Prostate gland (tissue), 2 donors: ENCODE measurements around the gene HSH2D. TPM values are rescaled to one million over a fixed set of nuclear protein-coding genes. Genes with fewer than 3 reads are reported as not detected.

Source experiments
- DNase-seq: peaks from one replicate; pipeline ENCODE4 v3.0.0-alpha.2; 2019; ENCODE audit warnings: low spot score
- H3K27ac ChIP-seq, 2 donors: fragments of 200-600 bp; sonication (generic); 2 replicates each; pipeline ENCODE4 v1.5.1; 2017 to 2019
- H3K27me3 ChIP-seq: fragments of 200-600 bp; sonication (generic); replicated peaks from 2 replicates; pipeline ENCODE4 v1.5.1; 2019; ENCODE audit not compliant: insufficient read depth
- H3K36me3 ChIP-seq, 2 donors: fragments of 200-600 bp; sonication (generic); 1 replicate in 1 of 2; 2 replicates in 1 of 2; pipeline versions ENCODE4 v1.5.1 to v1.8.1; 2017 to 2019
- H3K4me1 ChIP-seq: fragments of 200-600 bp; sonication (generic); replicated peaks from 2 replicates; pipeline ENCODE4 v1.5.1; 2019
- H3K4me3 ChIP-seq, 2 donors: fragments of 200-600 bp; sonication (generic); 2 replicates each; pipeline ENCODE4 v1.5.1; 2017 to 2019
- H3K9me3 ChIP-seq: fragments of 200-600 bp; sonication (generic); 2 replicates; pipeline ENCODE4 v1.5.1; 2017
- POLR2A ChIP-seq: fragments of 450-650 bp; IDR thresholded peaks from one replicate; pipeline ENCODE4 v1.6.1; 2016; ENCODE audit warnings: antibody characterized with exemption, mild to moderate bottlenecking
- POLR2AphosphoS5 ChIP-seq: sonication (generic); formaldehyde crosslinking; IDR thresholded peaks from one replicate; pipeline ENCODE4 v1.6.1; 2017; ENCODE audit warnings: antibody characterized with exemption
- WGBS: methylation state at CpG from one replicate; pipeline ENCODE4 v1.1.5; 2018; 5-methylcytosine and 5-hydroxymethylcytosine counted together
- intact Hi-C: fragments of 100-400 bp; cut with DNase I; formaldehyde crosslinking; loops from one replicate; pipeline ENCODE4 v1.14.2; 2022
- total RNA-seq, 2 donors: library from RNA; depleted of rRNA; stranded (reverse); fragments of >200 nt; gene quantifications; one replicate each; pipeline ENCODE4 v1.1.0, GENCODE V29; 2016
- TF ChIP-seq, protein P1 (sequence below), 4 experiments: fragments of 200-600 bp in 2 of 4; fragments of 450-650 bp in 2 of 4; sonication (generic) in 2 of 4; IDR thresholded peaks; 1 replicate in 3 of 4; 2 replicates in 1 of 4; pipeline ENCODE4 v1.5.1; 2016 to 2019; ENCODE audit warnings: antibody characterized with exemption in 4 of 4, mild to moderate bottlenecking in 2 of 4, moderate library complexity in 2 of 4

Gene HSH2D
- total RNA-seq, 2 donors from 2014 or later: 12.6 to 13.5 TPM

- TF ChIP-seq POLR2A (no peak), POLR2AphosphoS5 (no peak)
- TF ChIP-seq, protein P1, sequence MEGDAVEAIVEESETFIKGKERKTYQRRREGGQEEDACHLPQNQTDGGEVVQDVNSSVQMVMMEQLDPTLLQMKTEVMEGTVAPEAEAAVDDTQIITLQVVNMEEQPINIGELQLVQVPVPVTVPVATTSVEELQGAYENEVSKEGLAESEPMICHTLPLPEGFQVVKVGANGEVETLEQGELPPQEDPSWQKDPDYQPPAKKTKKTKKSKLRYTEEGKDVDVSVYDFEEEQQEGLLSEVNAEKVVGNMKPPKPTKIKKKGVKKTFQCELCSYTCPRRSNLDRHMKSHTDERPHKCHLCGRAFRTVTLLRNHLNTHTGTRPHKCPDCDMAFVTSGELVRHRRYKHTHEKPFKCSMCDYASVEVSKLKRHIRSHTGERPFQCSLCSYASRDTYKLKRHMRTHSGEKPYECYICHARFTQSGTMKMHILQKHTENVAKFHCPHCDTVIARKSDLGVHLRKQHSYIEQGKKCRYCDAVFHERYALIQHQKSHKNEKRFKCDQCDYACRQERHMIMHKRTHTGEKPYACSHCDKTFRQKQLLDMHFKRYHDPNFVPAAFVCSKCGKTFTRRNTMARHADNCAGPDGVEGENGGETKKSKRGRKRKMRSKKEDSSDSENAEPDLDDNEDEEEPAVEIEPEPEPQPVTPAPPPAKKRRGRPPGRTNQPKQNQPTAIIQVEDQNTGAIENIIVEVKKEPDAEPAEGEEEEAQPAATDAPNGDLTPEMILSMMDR (IDR thresholded peaks at IDR 0.05): no peak
- peaks cover 5 to 15% of the 10 kb centered on the region in 2 donors for H3K36me3 ChIP-seq
- intact Hi-C loops: no loop called here
Observed at GRCh38 chr19:16191216-16191908, 47.9 kb downstream of the HSH2D start.

GRCh38 chr19:16193466-16193865 is 50.0 kb downstream of the HSH2D start:
- H3K27ac ChIP-seq: no peak overlapping the region
- H3K27me3 ChIP-seq: no peaks in the 10 kb centered on the region
- peaks cover 2% of the 10 kb centered on the region for H3K4me1 ChIP-seq
- H3K36me3 ChIP-seq: peaks cover 5 to 15% of the 10 kb centered on the region in 2 donors
- DNase-seq: no peak
- TF ChIP-seq, protein P1 (IDR thresholded peaks at IDR 0.05): no peak
- TF ChIP-seq POLR2A (no peak), POLR2AphosphoS5 (no peak)
- intact Hi-C loops: no loop called here
- H3K9me3 ChIP-seq: no peaks in the 10 kb centered on the region
- no peak overlapping the region for H3K4me3 ChIP-seq
- WGBS: 82% methylated on average over 10 of the region's 10 CpGs

More at GRCh38 chr19:16191216-16191908, 47.9 kb downstream of the HSH2D start:
- Histone ChIP-seq H3K4me1 (peaks cover 5% of the 10 kb centered on the region), H3K27ac (no peak overlapping the region), H3K4me3 (no peak overlapping the region), H3K9me3 (no peaks in the 10 kb centered on the region), H3K27me3 (no peaks in the 10 kb centered on the region)
- DNase-seq: no peak
- WGBS: 78% methylated on average over 16 of the region's 16 CpGs

- Histone ChIP-seq H3K4me1 (peaks cover 16% of the 10 kb centered on the region), H3K4me3 (peak overlapping the region; percentile 77 to 81), H3K27me3 (no peaks in the 10 kb centered on the region), H3K9me3 (no peaks in the 10 kb centered on the region), H3K36me3 (no peaks in the 10 kb centered on the region), H3K27ac (peak overlapping the region in 1 of 2 donors; percentile 50)
- no peak for DNase-seq
- 28% methylated on average over 2 of the region's 2 CpGs for WGBS
- intact Hi-C loops: no loop called here
- no peak for TF ChIP-seq POLR2A
- no peak for TF ChIP-seq POLR2AphosphoS5
- TF ChIP-seq, protein P1 (IDR thresholded peaks at IDR 0.05): no peak
Observed at GRCh38 chr19:16197188-16197621, 53.7 kb downstream of the HSH2D start.

- peak; percentile 93 for DNase-seq
- WGBS: under 1% methylated on average over 65 of the region's 65 CpGs
- TF ChIP-seq POLR2A (peak; percentile 20), POLR2AphosphoS5 (peak; percentile 98)
- TF ChIP-seq, protein P1 (IDR thresholded peaks at IDR 0.05): peak in 1 of 4 experiments; percentile 13
- Histone ChIP-seq H3K36me3 (no peaks in the 10 kb centered on the region), H3K4me1 (peaks cover 20% of the 10 kb centered on the region), H3K27ac (peak within 1 kb of the TSS; percentile 34 to 50), H3K4me3 (peak within 1 kb of the TSS; percentile 77 to 81), H3K9me3 (no peaks in the 10 kb centered on the region), H3K27me3 (no peaks in the 10 kb centered on the region)
- intact Hi-C loops: no loop called here
Observed at GRCh38 chr19:16197622-16198369, 54.3 kb downstream of the HSH2D start, which contains the start of gene AP1M1. TSS of gene AP1M1 (plus strand) at chr19:16197911. CDS start at chr19:16198027, 116 bp downstream.
